ENCODE data around the gene CLDN6. TPM values are rescaled to one million over a fixed set of nuclear protein-coding genes. Genes with fewer than 3 reads are reported as not detected.

CLDN6 gene
- total and polyA plus RNA-seq, 9 of the 15 experiments (the other 6 are each of a cell fraction or from before 2014, with no cell fraction given) = 0.22 to 0.75 (median 0.38) TPM; not detected in 3

GRCh38 chr16:2983706-2984136 is 34.3 kb downstream of the CLDN6 start (continued):
- TF ChIP-seq NELFE (IDR thresholded peaks at IDR 0.05; ENCODE audit: insufficient read depth, insufficient read length) = no peak
- TF ChIP-seq IRF1 (CRISPR knock-in tag; IDR thresholded peaks at IDR 0.05; ENCODE audit: borderline replicate concordance) = no peak
- TF ChIP-seq CREM (IDR thresholded peaks at IDR 0.05; ENCODE audit: low read depth) = peak; percentile 49; the same call in 1 of the 2 replicates
- no peak for TF ChIP-seq SLC30A9 (CRISPR knock-in tag; IDR thresholded peaks at IDR 0.05)
- peak; percentile 74; the same call in 1 of the 2 replicates for TF ChIP-seq MTA3 (IDR thresholded peaks at IDR 0.05; ENCODE audit: borderline replicate concordance)
- peak in 1 of 2 experiments; percentile 62; a peak in 1 of 4 replicates for TF ChIP-seq SRF (CRISPR knock-in tag; IDR thresholded peaks at IDR 0.05)
- TF ChIP-seq KAT8 (IDR thresholded peaks at IDR 0.05; ENCODE audit: low read depth) = no peak
- no peak for TF ChIP-seq ZNF311 (CRISPR knock-in tag; IDR thresholded peaks at IDR 0.05)
- peak; percentile 58 for TF ChIP-seq CXXC5 (CRISPR knock-in tag; IDR thresholded peaks at IDR 0.05)
- no peak for TF ChIP-seq GATAD2A (IDR thresholded peaks at IDR 0.05)
- TF ChIP-seq WHSC1 (IDR thresholded peaks at IDR 0.05; ENCODE audit: low read length) = no peak
- TF ChIP-seq GABPB1 (CRISPR knock-in tag; IDR thresholded peaks at IDR 0.05) = 0 out of 2 replicates have a peak, but pooled peaks have one; percentile 33
- TF ChIP-seq ATF1 (CRISPR knock-in tag; IDR thresholded peaks at IDR 0.05) = no peak
- TF ChIP-seq ATF1 (tag; IDR thresholded peaks at IDR 0.05) = peak; percentile 49; the same call in 1 of the 2 replicates
- no peak for TF ChIP-seq ARID4B (CRISPR knock-in tag; IDR thresholded peaks at IDR 0.05)
- TF ChIP-seq ZBTB49 (CRISPR knock-in tag; IDR thresholded peaks at IDR 0.05; ENCODE audit: borderline replicate concordance) = no peak
- no peak for TF ChIP-seq ZNF717 (CRISPR knock-in tag; IDR thresholded peaks at IDR 0.05)
- no peak for TF ChIP-seq SP2 (IDR thresholded peaks at IDR 0.05; ENCODE audit: extremely low read depth, low read depth, low read length, poor library complexity, severe bottlenecking)
- TF ChIP-seq ZNF583 (CRISPR knock-in tag; IDR thresholded peaks at IDR 0.05) = no peak
- TF ChIP-seq ZZZ3 (IDR thresholded peaks at IDR 0.05) = no peak
- no peak for TF ChIP-seq ZNF668 (CRISPR knock-in tag; IDR thresholded peaks at IDR 0.05)
- no peak for TF ChIP-seq ZNF780A (CRISPR knock-in tag; IDR thresholded peaks at IDR 0.05)
- no peak for TF ChIP-seq NCOA2 (IDR thresholded peaks at IDR 0.05; ENCODE audit: partially characterized antibody in 2 of 2)
- TF ChIP-seq CHD4 (IDR thresholded peaks at IDR 0.05; ENCODE audit: insufficient read depth, insufficient replicate concordance, low read depth, low read length, poor library complexity, severe bottlenecking) = no peak

Measured in K562 (cell line).